Measurements from ENCODE around the gene ELL2.

DNA sequence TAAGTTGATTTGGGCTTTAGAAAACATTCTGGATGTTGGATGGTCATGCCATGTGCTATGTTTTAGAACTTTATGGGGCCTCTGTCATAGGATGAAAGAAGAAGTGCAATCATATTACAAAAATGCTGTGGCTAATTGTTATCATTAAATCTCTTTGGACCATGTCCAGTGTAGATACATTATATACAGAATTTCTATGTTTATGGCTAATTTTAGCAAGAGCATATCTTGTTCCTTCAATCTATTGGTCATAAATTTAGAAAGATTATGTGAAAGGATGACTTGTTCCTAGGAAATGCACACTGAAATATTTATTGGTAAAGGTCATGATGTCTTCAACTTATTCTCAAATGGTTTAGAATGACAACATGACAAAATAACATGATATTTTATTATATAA is 42.4 kb upstream of the ELL2 start:
- no peak for TF ChIP-seq POLR2A (IDR thresholded peaks at IDR 0.05; ENCODE audit: low read length)
- no peak for TF ChIP-seq GATA1 (IDR thresholded peaks at IDR 0.05; ENCODE audit: low read depth, low read length)

All from erythroblast (primary cell).